HepG2 (cell line): ENCODE measurements around the gene HSD11B1L. TPM values are rescaled to one million over a fixed set of nuclear protein-coding genes. Genes with fewer than 3 reads are reported as not detected.

Experiments
- ATAC-seq: fragments of 200-7000 bp; cut with Tn5 transposase; 3 replicates; pipeline ENCODE4 v1.9.1; 2020; ENCODE audit warnings: mild to moderate bottlenecking, moderate library complexity
- BruUV-seq: library from RNA; stranded (reverse); fragments of 400-500 nt; replicated peaks from 2 replicates; lab custom pipeline; 2021; lab: Mats Ljungman, UMichigan
- CTCF ChIA-PET: fragments of 300-600 bp; formaldehyde crosslinking; extraction: SDS; loops from one replicate; lab custom pipeline; 2021; ENCODE audit warnings: low total read pairs, inconsistent platforms, low intra/inter-chr PET ratio; lab: Yijun Ruan, JAX
- POLR2A ChIA-PET: fragments of 350-600 bp; sonication (Branson Sonifier 250); formaldehyde crosslinking; loops from one replicate; lab custom pipeline; 2020; ENCODE audit warnings: antibody characterized with exemption, inconsistent platforms; lab: Yijun Ruan, JAX
- DNase-seq: peaks from one replicate; pipeline ENCODE4 v3.0.0-alpha.2; 2015; ENCODE audit warnings: low spot score
- FAIRE-seq: peaks from 3 replicates; lab custom pipeline; 2011; peaks lifted over from hg19 to GRCh38; lab: Jason Lieb, UNC
- H2AFZ ChIP-seq: one replicate; pipeline ENCODE4 v1.6.1; 2011; ENCODE audit warnings: low read length, inconsistent platforms
- H3K27ac ChIP-seq: fragments of 300-600 bp; 3 replicates; pipeline ENCODE4 v1.8.0; 2011; ENCODE audit warnings: mixed run types, mild to moderate bottlenecking, mixed read lengths, low read length, inconsistent platforms; ENCODE audit not compliant: insufficient read depth; ENCODE audit errors: extremely low read length
- H3K27me3 ChIP-seq, 2 experiments: fragments of 200-600 bp in 1 of 2; 2 replicates in 1 of 2; 3 replicates in 1 of 2; pipeline versions ENCODE4 v1.6.0 to v1.8.0; 2011; ENCODE audit warnings: low read length in 2 of 2, mild to moderate bottlenecking in 2 of 2, moderate library complexity in 2 of 2, inconsistent platforms in 1 of 2; ENCODE audit not compliant: insufficient read depth in 2 of 2, control insufficient read depth in 1 of 2
- H3K36me3 ChIP-seq, 2 experiments: fragments of 200-600 bp in 1 of 2; replicated peaks in 1 of 2; 2 replicates in 1 of 2; 3 replicates in 1 of 2; pipeline versions ENCODE4 v1.5.1 to v1.8.0; 2011; ENCODE audit warnings: low read length in 2 of 2, inconsistent platforms in 1 of 2; ENCODE audit not compliant: insufficient read depth in 2 of 2, control insufficient read depth in 1 of 2
- H3K4me1 ChIP-seq: 2 replicates; pipeline ENCODE4 v1.5.1; 2012; ENCODE audit warnings: low read length, inconsistent platforms; ENCODE audit not compliant: insufficient read depth
- H3K4me2 ChIP-seq: 2 replicates; pipeline ENCODE4 v1.6.0; 2011; ENCODE audit warnings: low read depth, low read length, inconsistent platforms
- H3K4me3 ChIP-seq, 3 experiments: fragments of 200-600 bp in 1 of 3; sonication (generic), shearing (Covaris generic) in 1 of 3; replicated peaks in 1 of 3; 2 replicates each; pipeline ENCODE4 v1.5.1; 2011 to 2016; ENCODE audit warnings: low read length in 3 of 3, inconsistent platforms in 2 of 3, low read depth in 2 of 3, mild to moderate bottlenecking in 2 of 3, control low read depth in 1 of 3, mixed read lengths in 1 of 3; ENCODE audit not compliant: insufficient read depth in 1 of 3
- H3K79me2 ChIP-seq: one replicate; pipeline ENCODE4 v1.6.1; 2011; ENCODE audit warnings: low read length, inconsistent platforms; ENCODE audit not compliant: insufficient read depth
- H3K9ac ChIP-seq: 2 replicates; pipeline ENCODE4 v1.6.0; 2011; ENCODE audit warnings: mild to moderate bottlenecking, low read depth, low read length, inconsistent platforms; ENCODE audit not compliant: insufficient read depth
- H3K9me3 ChIP-seq: 2 replicates; pipeline ENCODE4 v1.5.1; 2012; ENCODE audit warnings: mild to moderate bottlenecking, low read length
- H4K20me1 ChIP-seq: 2 replicates; pipeline ENCODE4 v1.6.0; 2011; ENCODE audit warnings: inconsistent platforms, mild to moderate bottlenecking, low read length, moderate library complexity; ENCODE audit not compliant: insufficient read depth
- AGO2 ChIP-seq: fragments of 200-400 bp; formaldehyde crosslinking; optimal IDR thresholded peaks from 2 replicates; pipeline ENCODE3; 2017; ENCODE audit warnings: mild to moderate bottlenecking, low read depth, low read length, moderate library complexity
- FOXP4 ChIP-seq: sonication (generic); formaldehyde crosslinking; IDR thresholded peaks from 2 replicates; pipeline ENCODE4 v1.4.0; 2020; ENCODE audit warnings: missing genetic modification reagents
- HNRNPK ChIP-seq: fragments of 200-400 bp; formaldehyde crosslinking; IDR thresholded peaks from 2 replicates; pipeline ENCODE4 v1.6.1; 2018; ENCODE audit warnings: low read length, low read depth, moderate library complexity, mild to moderate bottlenecking; ENCODE audit not compliant: poor library complexity, severe bottlenecking
- MYC ChIP-seq: sonication (generic); formaldehyde crosslinking; IDR thresholded peaks from 2 replicates; pipeline ENCODE4 v1.9.0; 2021; ENCODE audit warnings: missing genetic modification reagents, borderline replicate concordance
- NR3C1 ChIP-seq: sonication (generic); formaldehyde crosslinking; IDR thresholded peaks from 2 replicates; pipeline ENCODE4 v1.4.0; 2020; ENCODE audit warnings: missing genetic modification reagents
- POLR2A ChIP-seq, 2 experiments: IDR thresholded peaks; 2 replicates each; pipeline ENCODE4 v1.6.1; 2011; ENCODE audit warnings: low read depth in 2 of 2, low read length in 2 of 2, mild to moderate bottlenecking in 1 of 2, moderate library complexity in 1 of 2; ENCODE audit not compliant: insufficient read depth in 1 of 2
- POLR2G ChIP-seq: fragments of 200-400 bp; formaldehyde crosslinking; IDR thresholded peaks from 2 replicates; pipeline ENCODE4 v1.6.1; 2018; ENCODE audit warnings: mild to moderate bottlenecking, low read depth, low read length, moderate library complexity
- RBFOX2 ChIP-seq: fragments of 200-400 bp; formaldehyde crosslinking; IDR thresholded peaks from 2 replicates; pipeline ENCODE4 v1.6.1; 2017; ENCODE audit warnings: low read depth, mild to moderate bottlenecking, low read length
- RBM22 ChIP-seq: fragments of 200-400 bp; formaldehyde crosslinking; optimal IDR thresholded peaks from 2 replicates; pipeline ENCODE3; 2017; ENCODE audit warnings: mild to moderate bottlenecking, low read length, moderate library complexity
- ZBTB33 ChIP-seq: sonication (generic); formaldehyde crosslinking; IDR thresholded peaks from 2 replicates; pipeline ENCODE4 v1.4.0; 2020; ENCODE audit warnings: missing genetic modification reagents
- WGBS: methylation state at CpG from one replicate; pipeline ENCODE4 v1.1.6; 2017; ENCODE audit warnings: low lambda C conversion rate; 5-methylcytosine and 5-hydroxymethylcytosine counted together
- in situ Hi-C: cut with HindIII; loops from 2 replicates; pipeline ENCODE4 v1.10.0; 2017; ENCODE audit warnings: low pct_unique_long_range_greater_than_20kb; ENCODE audit not compliant: extremely low pct_ligation_motif_present
- intact Hi-C: fragments of 100-400 bp; cut with micrococcal nuclease; formaldehyde crosslinking; loops from one replicate; pipeline ENCODE4 v1.10.0; 2022; ENCODE audit not compliant: unreplicated experiment
- polyA plus RNA-seq, 8 experiments: library from polyadenylated mRNA; depleted of rRNA in 3 of 8; stranded (reverse) in 7 of 8; unstranded in 1 of 8; fragments of >200 nt; fragmentation: Illumina TruSeq in 4 of 8; extraction: Trizol in 4 of 8; gene quantifications; 2 replicates each; pipeline versions ENCODE4 v1.2.1 to v1.2.3, GENCODE V29; 2011 to 2016; ENCODE audit warnings: low read depth in 4 of 8, missing spikeins in 1 of 8, mixed read lengths in 1 of 8; ENCODE audit not compliant: insufficient read depth in 1 of 8
- total RNA-seq, 5 experiments: library from RNA; depleted of rRNA; stranded (reverse); fragments of >200 nt; fragmentation: Illumina TruSeq; extraction: Trizol; gene quantifications; 2 replicates each; pipeline ENCODE4 v1.2.3, GENCODE V29; 2016; ENCODE audit warnings: low read depth in 1 of 5
- TF ChIP-seq, protein P1 (sequence below): sonication (generic); formaldehyde crosslinking; IDR thresholded peaks from 2 replicates; pipeline ENCODE4; 2020; ENCODE audit warnings: missing genetic modification reagents, mild to moderate bottlenecking, borderline replicate concordance

The HSD11B1L gene
- total and polyA plus RNA-seq, 2 of the 13 experiments (the other 11 are each of a cell fraction or from before 2014, with no cell fraction given), result 2.8 to 3.9 TPM

DNA sequence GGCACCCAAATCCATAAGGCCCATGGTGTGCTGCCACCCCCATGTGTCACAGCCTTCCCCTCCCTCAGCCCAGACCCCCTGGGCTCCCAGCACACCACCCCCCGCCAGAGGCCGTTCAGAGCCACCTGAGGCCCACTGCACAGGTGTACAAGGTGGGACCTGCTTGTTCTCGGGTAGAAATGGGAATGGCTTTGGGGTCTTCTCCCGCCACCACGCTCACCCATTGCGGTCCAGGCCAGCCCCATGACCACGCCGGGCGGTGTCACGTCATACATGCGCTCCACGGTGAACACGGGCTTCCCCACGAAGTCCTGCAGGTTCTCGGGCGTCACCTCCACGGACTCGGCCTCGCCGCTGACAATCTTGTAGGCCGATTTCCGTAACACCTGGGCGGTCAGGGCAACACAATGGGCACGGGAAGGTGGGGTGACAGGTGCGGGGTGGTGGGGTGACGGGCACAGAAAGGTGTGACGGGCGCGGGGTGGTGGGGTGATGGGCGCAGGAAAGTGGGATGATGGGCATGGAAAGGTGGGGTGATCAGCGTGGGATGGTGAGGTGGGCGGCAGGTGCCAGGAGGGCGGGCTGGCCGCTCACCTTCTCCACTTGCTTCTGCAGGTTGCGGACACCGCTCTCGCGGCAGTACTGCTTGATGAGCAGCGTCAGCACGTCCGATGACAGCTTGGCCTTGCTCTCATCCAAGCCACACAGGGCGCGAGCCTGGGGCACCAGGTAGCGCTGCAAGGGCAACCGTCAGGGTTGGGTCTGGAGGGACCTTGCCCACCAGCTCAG, 13.5 kb downstream of the HSD11B1L start:
- intact Hi-C loops, result no loop called here
- no peak for DNase-seq
- Histone ChIP-seq H3K36me3 (peaks cover 32 to 74% of the 10 kb centered on the region in 2 experiments), H3K27ac (no peak overlapping the region), H4K20me1 (peaks cover 38% of the 10 kb centered on the region), H3K27me3 (no peaks in the 10 kb centered on the region; a peak in 1 of 5 replicates), H3K79me2 (peaks cover 35% of the 10 kb centered on the region), H3K4me3 (no peak overlapping the region), H3K9me3 (no peaks in the 10 kb centered on the region), H3K9ac (no peak overlapping the region), H2AFZ (no peak overlapping the region), H3K4me2 (no peak overlapping the region), H3K4me1 (peaks cover 14% of the 10 kb centered on the region; the same call in 1 of the 2 replicates)
- whole genome bisulfite sequencing, result 95% methylated on average over 33 of the region's 45 CpGs
- ATAC-seq, result no peak
- BruUV-seq, result no TSS peak
- TF ChIP-seq RBM22 (peak; percentile 52), AGO2 (peak; percentile 60), POLR2G (peak; percentile 13; the same call in 1 of the 2 replicates), RBFOX2 (peak; percentile 68), MYC (CRISPR knock-in tag) (0 out of 2 replicates have a peak, but pooled peaks have one; percentile 17), ZBTB33 (CRISPR knock-in tag) (peak; percentile 70; the same call in 1 of the 2 replicates), NR3C1 (CRISPR knock-in tag) (no peak), HNRNPK (peak; percentile 46), FOXP4 (CRISPR knock-in tag) (no peak), POLR2A (IDR thresholded peaks at IDR 0.05; ENCODE audit: insufficient read depth in 1 of 2, low read depth in 2 of 2, low read length in 2 of 2) (peak in 1 of 2 experiments; percentile 47; a peak in 3 of 4 replicates)
- TF ChIP-seq, protein P1, sequence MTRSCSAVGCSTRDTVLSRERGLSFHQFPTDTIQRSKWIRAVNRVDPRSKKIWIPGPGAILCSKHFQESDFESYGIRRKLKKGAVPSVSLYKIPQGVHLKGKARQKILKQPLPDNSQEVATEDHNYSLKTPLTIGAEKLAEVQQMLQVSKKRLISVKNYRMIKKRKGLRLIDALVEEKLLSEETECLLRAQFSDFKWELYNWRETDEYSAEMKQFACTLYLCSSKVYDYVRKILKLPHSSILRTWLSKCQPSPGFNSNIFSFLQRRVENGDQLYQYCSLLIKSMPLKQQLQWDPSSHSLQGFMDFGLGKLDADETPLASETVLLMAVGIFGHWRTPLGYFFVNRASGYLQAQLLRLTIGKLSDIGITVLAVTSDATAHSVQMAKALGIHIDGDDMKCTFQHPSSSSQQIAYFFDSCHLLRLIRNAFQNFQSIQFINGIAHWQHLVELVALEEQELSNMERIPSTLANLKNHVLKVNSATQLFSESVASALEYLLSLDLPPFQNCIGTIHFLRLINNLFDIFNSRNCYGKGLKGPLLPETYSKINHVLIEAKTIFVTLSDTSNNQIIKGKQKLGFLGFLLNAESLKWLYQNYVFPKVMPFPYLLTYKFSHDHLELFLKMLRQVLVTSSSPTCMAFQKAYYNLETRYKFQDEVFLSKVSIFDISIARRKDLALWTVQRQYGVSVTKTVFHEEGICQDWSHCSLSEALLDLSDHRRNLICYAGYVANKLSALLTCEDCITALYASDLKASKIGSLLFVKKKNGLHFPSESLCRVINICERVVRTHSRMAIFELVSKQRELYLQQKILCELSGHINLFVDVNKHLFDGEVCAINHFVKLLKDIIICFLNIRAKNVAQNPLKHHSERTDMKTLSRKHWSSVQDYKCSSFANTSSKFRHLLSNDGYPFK (CRISPR knock-in tag), result no peak
- ChIA-PET CTCF (no interaction called here), POLR2A (interaction anchor here (0.7 kb wide), 1 partner anchor 24 kb away, joined by 4 read pairs; no protein-coding TSS in a partner anchor)
- no peak for FAIRE-seq
- in situ Hi-C loops, result no loop called here
